ENCODE data around the gene TMEM109. TPM values are rescaled to one million over a fixed set of nuclear protein-coding genes. Genes with fewer than 3 reads are reported as not detected.

TMEM109 gene
- total RNA-seq, 1 donor from 2014 or later: 7.6 TPM

GRCh38 chr11:60946601-60947264, 32.8 kb downstream of the TMEM109 start:
- TF ChIP-seq CTCF (IDR thresholded peaks at IDR 0.05; ENCODE audit: insufficient read depth, low read length, severe bottlenecking): no peak
- FAIRE-seq (no peak), DNase-seq (ENCODE audit: low read depth) (no peak)
- H3K27me3 ChIP-seq (ENCODE audit: control insufficient read depth, insufficient read depth, low read length): no peaks in the 10 kb centered on the region
- no peaks in the 10 kb centered on the region for H3K36me3 ChIP-seq (ENCODE audit: control insufficient read depth, insufficient read depth, low read length)
- no peak overlapping the region for H3K4me3 ChIP-seq (ENCODE audit: low read depth, low read length)

DNA sequence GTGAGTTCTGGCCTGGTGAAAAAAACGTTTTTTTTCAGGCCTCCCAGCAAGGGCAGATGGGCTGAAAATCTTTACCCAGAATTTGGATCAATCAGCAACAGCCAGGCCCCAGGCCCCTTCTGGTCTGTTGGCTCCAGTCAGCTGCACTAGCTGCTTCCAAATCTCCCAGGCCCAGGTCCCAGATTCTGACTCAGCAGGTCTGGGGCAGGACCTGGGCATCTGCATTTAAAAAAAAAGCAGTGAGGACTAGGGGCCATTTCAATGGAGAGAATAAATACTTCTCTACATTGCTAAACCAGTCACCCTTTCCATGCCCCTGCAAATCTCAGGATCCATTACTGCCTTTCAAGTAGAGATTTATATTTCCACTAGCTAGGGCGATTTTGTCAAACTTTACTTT, 33.7 kb downstream of the TMEM109 start:
- TF ChIP-seq CTCF (IDR thresholded peaks at IDR 0.05; ENCODE audit: insufficient read depth, low read length, severe bottlenecking): no peak
- DNase-seq (ENCODE audit: low read depth) (no peak), FAIRE-seq (no peak)
- Histone ChIP-seq H3K36me3 (ENCODE audit: control insufficient read depth, insufficient read depth, low read length) (no peaks in the 10 kb centered on the region), H3K27me3 (ENCODE audit: control insufficient read depth, insufficient read depth, low read length) (no peaks in the 10 kb centered on the region), H3K4me3 (ENCODE audit: low read depth, low read length) (no peak overlapping the region)

DNA sequence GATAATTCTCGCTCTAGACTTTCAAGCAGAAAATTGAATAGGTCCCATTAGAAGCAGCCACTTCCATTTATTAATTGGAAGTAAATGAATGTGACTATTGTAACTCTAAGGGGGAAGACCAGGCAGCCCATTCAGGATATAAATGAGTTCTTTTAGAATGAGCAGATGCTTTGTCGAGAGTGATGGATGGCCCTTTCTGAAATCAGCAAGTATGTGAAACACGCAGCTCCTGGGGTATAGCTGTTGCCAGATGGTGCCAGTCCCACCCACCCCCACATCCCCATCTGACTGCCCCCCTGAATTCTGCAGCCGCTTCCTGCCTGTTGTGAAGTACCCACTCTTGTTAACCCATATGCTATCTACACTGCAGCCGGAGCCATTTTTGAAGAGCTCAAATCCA, 34.3 kb downstream of the TMEM109 start:
- TF ChIP-seq CTCF (IDR thresholded peaks at IDR 0.05; ENCODE audit: insufficient read depth, low read length, severe bottlenecking): no peak
- no peak overlapping the region for H3K4me3 ChIP-seq (ENCODE audit: low read depth, low read length)
- FAIRE-seq: no peak
- no peak for DNase-seq (ENCODE audit: low read depth)
- no peaks in the 10 kb centered on the region for H3K27me3 ChIP-seq (ENCODE audit: control insufficient read depth, insufficient read depth, low read length)
- H3K36me3 ChIP-seq (ENCODE audit: control insufficient read depth, insufficient read depth, low read length): no peaks in the 10 kb centered on the region

GRCh38 chr11:60950024-60950423, 36.1 kb downstream of the TMEM109 start:
- Histone ChIP-seq H3K27me3 (ENCODE audit: control insufficient read depth, insufficient read depth, low read length) (no peaks in the 10 kb centered on the region), H3K4me3 (ENCODE audit: low read depth, low read length) (no peak overlapping the region), H3K36me3 (ENCODE audit: control insufficient read depth, insufficient read depth, low read length) (no peaks in the 10 kb centered on the region)
- DNase-seq (ENCODE audit: low read depth) (no peak), FAIRE-seq (no peak)
- TF ChIP-seq CTCF (IDR thresholded peaks at IDR 0.05; ENCODE audit: insufficient read depth, low read length, severe bottlenecking): no peak

DNA sequence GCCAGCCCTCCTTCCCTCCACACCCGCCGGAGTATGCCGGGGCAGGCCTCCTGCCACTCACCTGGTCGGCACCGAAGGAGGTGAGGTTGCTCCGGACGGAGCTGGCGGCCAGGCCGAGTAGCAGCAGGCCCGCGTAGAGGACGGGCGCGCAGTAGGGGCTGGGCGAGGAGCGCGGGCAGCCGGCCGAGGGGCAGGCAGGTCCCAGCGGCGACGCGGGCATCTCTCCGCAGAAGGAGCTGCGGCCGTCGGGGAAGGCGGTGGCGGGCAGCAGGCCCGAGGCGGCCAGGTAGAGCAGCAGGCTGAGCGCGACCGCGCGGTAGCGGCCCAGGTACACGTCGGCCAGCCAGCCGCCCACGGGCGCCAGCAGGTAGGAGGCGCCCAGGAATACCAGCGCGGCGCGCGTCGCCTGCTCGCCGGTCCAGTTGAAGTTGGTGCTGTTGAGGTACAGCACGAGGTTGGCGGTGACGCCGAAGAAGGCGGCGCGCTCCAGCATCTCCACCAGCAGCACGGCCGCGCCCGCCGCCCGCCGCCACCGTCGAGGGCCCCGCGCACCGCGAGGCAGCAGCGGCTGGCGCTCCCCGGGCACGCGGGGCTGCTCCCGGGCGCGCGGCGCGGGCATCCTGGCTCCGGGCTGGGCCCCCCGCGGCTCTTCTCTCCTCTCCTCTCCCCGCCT, 37.1 kb downstream of the TMEM109 start:
- Histone ChIP-seq H3K36me3 (ENCODE audit: control insufficient read depth, insufficient read depth, low read length) (no peaks in the 10 kb centered on the region), H3K4me3 (ENCODE audit: low read depth, low read length) (peak overlapping the region; percentile 17), H3K27me3 (ENCODE audit: control insufficient read depth, insufficient read depth, low read length) (no peaks in the 10 kb centered on the region)
- no peak for TF ChIP-seq CTCF (IDR thresholded peaks at IDR 0.05; ENCODE audit: insufficient read depth, low read length, severe bottlenecking)
- DNase-seq (ENCODE audit: low read depth): no peak
- no peak for FAIRE-seq

DNA sequence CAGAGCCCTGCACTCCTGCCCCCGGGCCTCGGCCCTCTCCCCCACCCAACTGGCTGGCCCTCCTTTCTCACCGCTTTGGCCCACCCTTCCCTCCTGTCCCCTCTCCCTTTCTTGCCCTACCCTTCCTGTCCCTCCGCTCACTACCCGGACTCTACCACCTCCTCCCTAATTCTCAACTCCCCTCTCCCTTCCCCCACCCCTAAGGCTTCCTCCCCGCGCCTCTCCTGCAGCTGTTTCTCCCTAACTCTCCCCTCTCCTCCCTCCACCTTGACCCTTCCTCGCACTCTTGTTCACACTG, 37.6 kb downstream of the TMEM109 start:
- DNase-seq (ENCODE audit: low read depth) (no peak), FAIRE-seq (no peak)
- Histone ChIP-seq H3K36me3 (ENCODE audit: control insufficient read depth, insufficient read depth, low read length) (no peaks in the 10 kb centered on the region), H3K27me3 (ENCODE audit: control insufficient read depth, insufficient read depth, low read length) (no peaks in the 10 kb centered on the region), H3K4me3 (ENCODE audit: low read depth, low read length) (peak overlapping the region; percentile 17)
- no peak for TF ChIP-seq CTCF (IDR thresholded peaks at IDR 0.05; ENCODE audit: insufficient read depth, low read length, severe bottlenecking)

Measured in bronchial epithelial cell (primary cell).